GM18868 (cell line): ENCODE measurements around the gene PRSS53.

Experiments
- ATAC-seq: cut with Tn5 transposase; IDR thresholded peaks from one replicate; pipeline ENCODE4 v1.9.1; 2021; ENCODE audit warnings: mild to moderate bottlenecking, moderate library complexity; ENCODE audit not compliant: unreplicated experiment

The PRSS53 gene

DNA sequence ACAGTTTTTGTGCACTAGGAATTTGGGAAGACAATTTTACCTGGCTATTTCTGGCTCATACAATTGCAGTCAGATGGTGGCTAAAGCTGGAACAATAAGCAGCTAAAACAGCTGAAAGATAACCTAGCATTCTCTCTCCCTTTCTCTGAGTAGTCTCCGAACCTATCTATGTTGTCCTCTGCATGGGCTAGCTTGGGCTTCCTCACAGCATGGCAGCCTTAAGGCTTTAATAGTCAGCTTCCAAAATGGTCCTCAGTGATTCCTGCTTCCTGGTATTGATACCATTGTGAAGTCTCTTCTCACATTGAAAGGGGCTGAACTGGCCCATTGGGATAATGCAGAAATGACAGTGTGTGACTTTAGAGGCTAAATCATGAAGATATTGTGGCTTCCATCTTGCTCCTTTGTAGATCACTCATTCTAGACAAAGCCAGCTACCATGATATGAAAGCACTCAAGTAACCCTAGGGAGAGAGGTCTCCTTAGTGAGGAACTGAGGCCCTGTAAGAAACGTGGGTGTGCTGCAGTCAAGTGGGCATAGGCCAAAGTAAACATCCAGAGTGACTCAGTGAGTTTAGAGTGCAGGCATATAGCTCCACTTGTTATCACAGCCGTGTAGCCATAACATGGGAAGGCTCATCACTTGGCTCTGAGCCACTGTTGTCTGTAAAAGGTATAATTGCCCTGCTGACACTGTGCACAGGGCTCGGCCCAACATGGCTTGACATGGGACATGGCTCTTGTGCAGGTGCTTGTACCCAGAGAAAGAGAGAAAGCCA lies 11.3 kb upstream of the PRSS53 start:
- ATAC-seq, result no peak

DNA sequence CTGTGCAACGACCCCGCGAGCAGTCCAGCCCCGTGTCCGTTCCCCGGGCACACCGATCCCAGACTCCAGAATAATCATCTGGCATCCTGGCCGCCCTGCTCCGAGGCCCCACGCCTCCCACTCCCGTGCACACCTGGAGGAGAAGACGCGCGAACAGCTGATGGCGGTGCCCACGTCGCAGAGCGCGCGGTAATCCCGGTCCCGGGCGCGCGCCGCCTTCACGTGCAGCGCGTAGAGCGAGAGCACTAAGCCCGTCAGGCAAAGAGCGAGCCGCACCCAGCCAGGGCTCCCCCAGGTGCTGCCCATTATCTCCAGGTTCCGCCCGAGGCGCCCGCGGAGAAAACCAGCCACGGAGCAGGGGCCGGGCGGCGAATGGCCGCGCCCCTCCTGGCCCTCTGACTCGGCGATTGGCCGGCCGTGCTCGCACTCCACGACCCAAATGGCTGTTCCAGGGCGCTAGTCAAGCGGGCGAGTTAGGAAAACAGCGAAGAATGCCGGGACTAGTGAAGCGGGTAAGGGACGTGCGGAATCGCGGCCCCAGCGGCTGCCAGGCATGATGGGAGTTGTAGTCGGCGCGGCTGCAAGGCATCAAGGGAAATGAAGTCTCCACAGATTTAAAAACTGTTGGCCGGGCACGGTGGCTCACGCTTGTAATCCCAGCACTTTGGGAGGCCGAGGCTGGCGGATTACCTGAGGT lies 5.8 kb upstream of the PRSS53 start, which contains the start of gene VKORC1:
TSS of gene VKORC1 (minus strand) at position 374 of the 697 bp plus-strand sequence. CDS start at position 306, 68 bp downstream.
- ATAC-seq, result peak; percentile 85

DNA sequence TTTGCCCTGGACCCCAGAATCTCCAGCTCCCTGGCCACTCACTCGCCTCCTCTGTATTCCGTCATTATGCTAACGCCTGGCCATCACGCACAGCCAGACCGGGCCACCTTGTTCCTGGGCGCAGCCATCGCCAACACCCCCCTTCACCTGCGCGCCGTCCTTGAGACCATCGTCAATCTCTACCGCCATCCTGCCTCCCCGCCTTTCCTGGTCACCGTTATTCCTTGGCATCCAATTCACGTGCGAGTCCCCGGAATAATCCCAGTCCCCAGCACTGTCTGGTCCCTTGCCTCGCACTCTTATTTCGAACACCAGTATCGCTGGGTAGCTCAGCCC lies 5.3 kb upstream of the PRSS53 start:
- ATAC-seq, result no peak

DNA sequence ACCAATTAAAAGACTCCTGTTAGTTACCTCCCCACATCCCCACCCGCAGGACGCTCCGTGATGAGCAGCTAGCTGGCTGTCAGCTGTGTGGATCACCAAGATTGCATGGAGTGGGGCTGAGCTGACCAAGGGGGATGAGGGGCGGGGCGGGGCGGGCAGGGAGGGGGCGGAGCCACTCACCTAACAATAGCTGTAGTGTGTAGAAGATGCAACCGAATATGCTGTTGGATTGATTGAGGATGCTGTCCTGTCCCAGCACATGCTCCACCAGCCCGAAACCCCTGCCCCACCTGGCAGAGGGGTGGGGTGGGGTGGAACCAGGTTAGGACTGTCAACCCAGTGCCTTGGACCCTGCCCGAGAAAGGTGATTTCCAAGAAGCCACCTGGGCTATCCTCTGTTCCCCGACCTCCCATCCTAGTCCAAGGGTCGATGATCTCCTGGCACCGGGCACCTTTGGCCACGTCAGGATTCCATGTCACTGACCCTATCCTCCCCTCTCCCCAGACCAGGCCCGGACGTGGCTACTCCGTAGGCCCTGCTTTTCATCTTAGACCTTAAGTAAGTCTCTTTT lies 4.5 kb upstream of the PRSS53 start:
- no peak for ATAC-seq

DNA sequence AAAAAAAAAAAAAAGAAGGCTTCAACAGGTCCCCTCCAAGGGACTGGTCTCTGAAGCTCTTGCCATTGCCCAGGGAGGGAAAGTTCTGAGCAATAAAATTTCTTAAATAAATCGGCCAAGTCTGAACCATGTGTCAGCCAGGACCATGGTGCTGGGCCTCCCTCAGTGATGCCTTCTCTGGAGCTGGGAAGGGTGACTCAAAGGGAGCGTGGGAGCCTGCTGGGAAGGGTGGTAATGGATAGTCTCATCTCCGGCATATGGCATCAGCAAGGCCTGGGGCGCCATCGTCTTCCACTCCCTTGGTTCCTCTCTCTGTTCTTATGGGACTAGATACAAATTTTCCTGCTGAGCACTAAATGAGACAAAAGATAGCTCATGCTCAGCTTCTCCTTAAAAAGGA lies 3.6 kb upstream of the PRSS53 start:
- no peak for ATAC-seq

- no peak for ATAC-seq
These were observed 1.8 kb upstream of the PRSS53 start for GRCh38 chr16:31090540-31090939.

DNA sequence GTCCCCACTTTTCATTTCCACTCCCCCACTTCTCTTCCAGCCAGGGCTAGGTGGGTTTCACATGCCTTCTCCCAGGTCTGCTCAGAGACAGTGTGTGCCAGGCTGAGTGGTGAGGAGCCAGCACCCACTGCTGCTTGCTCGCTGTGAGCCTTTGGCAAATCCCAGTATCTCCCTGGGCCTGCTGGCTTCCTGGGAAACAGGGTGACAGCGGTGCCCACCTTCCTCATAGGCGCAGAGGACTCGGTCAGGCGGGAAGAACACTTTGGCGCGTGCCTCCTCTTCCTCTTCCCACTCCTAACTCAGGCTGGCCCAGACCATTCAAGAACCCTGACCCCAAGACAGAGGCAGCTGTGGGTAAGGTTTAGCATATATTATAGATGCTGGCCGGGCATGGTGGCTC lies 456 bp upstream of the PRSS53 start:
- no peak for ATAC-seq

DNA sequence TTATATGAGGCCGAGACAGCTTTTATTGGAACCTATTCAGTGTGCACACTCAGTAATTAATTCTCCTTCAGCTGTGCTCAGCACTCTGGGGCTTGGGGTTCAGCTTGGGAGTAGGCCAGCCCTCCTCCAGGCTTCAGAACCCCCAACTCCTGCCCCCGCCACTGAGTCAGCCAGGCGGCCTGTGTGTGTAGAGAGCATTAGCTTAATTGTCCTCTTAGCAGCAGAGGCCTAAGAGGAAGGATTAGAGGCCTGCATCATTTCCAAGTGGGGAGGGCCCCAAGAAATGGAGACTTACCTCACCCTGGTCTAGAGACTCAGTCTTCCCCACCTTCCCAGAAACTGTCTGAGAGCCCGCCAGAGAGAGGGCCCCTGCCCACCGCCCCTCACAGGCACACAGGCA lies 772 bp downstream of the PRSS53 start:
- ATAC-seq, result no peak

- no peak for ATAC-seq
These were observed 1.3 kb downstream of the PRSS53 start for GRCh38 chr16:31087481-31087880.

GRCh38 chr16:31086629-31086906 lies 2.2 kb downstream of the PRSS53 start:
- no peak for ATAC-seq

- no peak for ATAC-seq
These were observed 2.7 kb downstream of the PRSS53 start for GRCh38 chr16:31085873-31086628.

GRCh38 chr16:31085411-31085810 lies 3.3 kb downstream of the PRSS53 start:
- ATAC-seq, result no peak

DNA sequence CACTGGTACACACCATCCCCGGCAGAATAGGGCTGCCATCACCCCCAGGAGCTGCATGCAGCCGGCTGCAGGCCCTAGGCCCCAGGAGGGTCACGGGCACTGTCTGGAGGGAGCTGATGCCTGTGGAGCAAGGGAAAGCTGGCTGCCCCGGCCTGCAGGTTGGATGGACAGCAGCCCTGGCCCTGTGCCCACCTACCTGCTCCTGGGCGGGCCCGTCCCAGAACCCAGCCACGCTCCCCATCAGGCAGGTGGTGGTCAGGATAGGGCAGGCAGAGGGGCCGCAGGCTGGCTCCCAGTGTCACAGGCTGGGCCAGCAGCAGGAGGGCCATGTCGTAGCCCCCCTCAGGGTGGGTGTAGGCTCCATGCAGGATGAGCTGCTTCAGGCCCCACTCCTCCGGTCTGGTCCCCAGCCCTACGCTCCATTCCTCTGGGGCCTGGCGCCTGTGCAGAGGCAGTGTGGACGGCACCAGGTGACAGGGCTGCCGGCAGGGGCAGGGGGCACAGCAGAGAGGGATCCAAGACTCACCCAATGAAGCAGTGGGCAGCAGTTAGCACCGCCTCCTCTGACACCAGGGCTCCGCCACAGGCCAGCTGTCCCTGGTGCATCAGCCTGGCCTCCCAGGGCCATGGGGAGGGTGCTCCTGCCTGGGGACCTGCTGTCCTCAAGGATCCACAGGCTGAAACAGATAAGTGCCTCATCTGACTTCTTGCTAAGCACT lies 4.0 kb downstream of the PRSS53 start:
- ATAC-seq, result no peak

- no peak for ATAC-seq
These were observed 4.8 kb downstream of the PRSS53 start for GRCh38 chr16:31083981-31084380.

GRCh38 chr16:31083556-31083955 lies 5.2 kb downstream of the PRSS53 start:
- no peak for ATAC-seq

- no peak for ATAC-seq
These were observed 5.7 kb downstream of the PRSS53 start for GRCh38 chr16:31083081-31083480.

GRCh38 chr16:31082368-31083045 lies 6.2 kb downstream of the PRSS53 start:
- no peak for ATAC-seq

DNA sequence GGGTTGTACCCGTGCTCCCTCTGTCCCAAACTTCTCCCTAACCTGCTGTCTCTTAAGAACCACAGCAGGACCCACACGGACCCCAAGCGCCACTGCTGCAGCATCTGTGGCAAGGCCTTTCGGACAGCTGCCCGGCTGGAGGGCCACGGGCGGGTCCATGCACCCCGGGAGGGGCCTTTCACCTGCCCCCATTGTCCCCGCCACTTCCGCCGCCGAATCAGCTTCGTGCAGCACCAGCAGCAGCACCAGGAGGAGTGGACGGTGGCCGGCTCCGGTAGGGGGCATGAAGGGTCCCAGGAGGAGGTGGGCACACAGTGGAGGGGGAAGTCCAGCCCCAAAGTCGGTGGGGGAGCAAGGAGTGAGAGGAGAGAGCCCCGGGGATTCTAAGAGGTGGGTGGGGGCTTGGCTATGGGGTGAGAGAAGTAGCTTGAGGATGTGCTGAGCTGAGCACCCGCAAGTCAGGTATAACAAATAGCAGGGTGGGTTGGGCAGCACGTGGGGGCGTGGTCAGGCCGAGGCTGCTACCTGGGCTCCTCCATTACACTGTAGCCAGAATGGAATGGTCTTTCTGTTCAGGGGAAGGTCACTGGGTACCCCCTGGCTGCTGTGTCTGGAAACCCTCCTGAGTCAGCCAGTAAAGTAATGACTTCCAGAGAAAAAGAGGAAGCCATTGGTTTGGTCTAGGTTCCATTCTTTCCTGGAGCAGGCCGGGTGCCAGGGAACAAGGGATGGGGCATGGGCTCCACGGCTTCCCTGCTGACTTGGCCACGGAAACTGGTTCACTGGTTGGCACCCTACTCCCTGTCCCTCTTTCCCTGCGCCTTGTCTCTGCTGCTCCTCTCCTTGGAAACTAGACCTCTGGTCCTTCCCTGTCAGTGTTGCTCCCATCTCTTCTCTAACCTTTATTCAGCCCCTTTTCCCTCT lies 7.1 kb downstream of the PRSS53 start:
- no peak for ATAC-seq

GRCh38 chr16:31080756-31081419 lies 7.9 kb downstream of the PRSS53 start:
- ATAC-seq, result no peak
